CD4-positive, alpha-beta T cell treated with Interleukin-2 at 100 ng/mL for 4 hours (primary cell): ENCODE data around the gene NANS.

Experiments
- DNase-seq: peaks from one replicate; pipeline ENCODE4 v3.0.0-alpha.2; 2020; ENCODE audit warnings: low spot score

Gene NANS

GRCh38 chr9:98038958-98039357 is 17.6 kb upstream of the NANS start:
- DNase-seq: no peak

- DNase-seq: no peak
Measured at GRCh38 chr9:98039607-98040017, 16.9 kb upstream of the NANS start.

- no peak for DNase-seq
Measured at GRCh38 chr9:98040212-98040611, 16.3 kb upstream of the NANS start.

- no peak for DNase-seq
Measured at GRCh38 chr9:98043915-98044314, 12.6 kb upstream of the NANS start.

- DNase-seq: peak; percentile 69
Measured at GRCh38 chr9:98045234-98046179, 11.0 kb upstream of the NANS start.

- DNase-seq: no peak
Measured at GRCh38 chr9:98046180-98046543, 10.4 kb upstream of the NANS start.

- no peak for DNase-seq
Measured at GRCh38 chr9:98047002-98047401, 9.5 kb upstream of the NANS start.

- DNase-seq: no peak
Measured at GRCh38 chr9:98049288-98050072, 7.1 kb upstream of the NANS start.

GRCh38 chr9:98050351-98050750 is 6.2 kb upstream of the NANS start:
- no peak for DNase-seq

- DNase-seq: no peak
Measured at GRCh38 chr9:98054376-98054951, 2.1 kb upstream of the NANS start.

- peak; percentile 58 for DNase-seq
Measured at GRCh38 chr9:98057138-98057799, 737 bp downstream of the NANS start.

GRCh38 chr9:98062161-98062560 is 5.6 kb downstream of the NANS start:
- no peak for DNase-seq

GRCh38 chr9:98064623-98065392 is 8.3 kb downstream of the NANS start:
- DNase-seq: no peak

- no peak for DNase-seq
Measured at GRCh38 chr9:98066235-98066634, 9.7 kb downstream of the NANS start.

GRCh38 chr9:98067184-98067583 is 10.7 kb downstream of the NANS start:
- DNase-seq: no peak

- DNase-seq: no peak
Measured at GRCh38 chr9:98069551-98069950, 13.0 kb downstream of the NANS start.

- DNase-seq: no peak
Measured at GRCh38 chr9:98070704-98071103, 14.2 kb downstream of the NANS start.

GRCh38 chr9:98071737-98072136 is 15.2 kb downstream of the NANS start:
- DNase-seq: no peak

GRCh38 chr9:98074115-98074990 is 17.8 kb downstream of the NANS start:
- DNase-seq: peak; percentile 77

- DNase-seq: peak; percentile 65
Measured at GRCh38 chr9:98075332-98075805, 18.8 kb downstream of the NANS start.
